Suprapubic skin (tissue), 3 donors: ENCODE results near the gene SCCPDH.
"Not testable (repeated sequence)": the region's sequence is repeated elsewhere in the genome, so short reads cannot be mapped to it uniquely, and the experiment has no call there.

Experiments used
- POLR2A ChIP-seq, 2 donors: fragments of 450-650 bp; IDR thresholded peaks; one replicate each; pipeline ENCODE4 v1.6.1; 2017; ENCODE audit warnings: antibody characterized with exemption in 2 of 2, mild to moderate bottlenecking in 2 of 2, moderate library complexity in 2 of 2
- TF ChIP-seq, protein P1 (sequence below), 2 donors: fragments of 200-600 bp in 1 of 2; fragments of 450-650 bp in 1 of 2; sonication (generic) in 1 of 2; IDR thresholded peaks; one replicate each; pipeline ENCODE4 v1.5.1; 2016 to 2019; ENCODE audit warnings: antibody characterized with exemption in 2 of 2, mild to moderate bottlenecking in 1 of 2, moderate library complexity in 1 of 2

DNA sequence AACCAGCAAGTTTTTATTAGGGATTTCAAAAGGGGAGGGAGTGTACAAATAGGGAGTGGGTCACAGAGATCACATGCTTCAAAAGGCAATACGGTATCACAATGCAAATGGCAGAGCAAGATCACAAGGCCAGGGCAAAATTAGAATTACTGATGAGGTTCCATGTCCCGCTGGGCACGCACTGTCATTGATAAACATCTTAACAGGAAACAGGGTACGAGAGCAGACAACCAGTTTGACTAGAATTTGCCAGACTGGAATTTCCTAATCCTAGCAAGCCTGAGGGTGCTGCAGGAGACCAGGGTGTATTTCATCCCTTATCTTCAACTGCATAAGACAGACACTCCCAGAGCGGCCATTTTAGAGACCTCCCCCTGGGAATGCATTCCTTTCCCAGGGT, 4.8 kb downstream of the SCCPDH start:
- TF ChIP-seq, protein P1, sequence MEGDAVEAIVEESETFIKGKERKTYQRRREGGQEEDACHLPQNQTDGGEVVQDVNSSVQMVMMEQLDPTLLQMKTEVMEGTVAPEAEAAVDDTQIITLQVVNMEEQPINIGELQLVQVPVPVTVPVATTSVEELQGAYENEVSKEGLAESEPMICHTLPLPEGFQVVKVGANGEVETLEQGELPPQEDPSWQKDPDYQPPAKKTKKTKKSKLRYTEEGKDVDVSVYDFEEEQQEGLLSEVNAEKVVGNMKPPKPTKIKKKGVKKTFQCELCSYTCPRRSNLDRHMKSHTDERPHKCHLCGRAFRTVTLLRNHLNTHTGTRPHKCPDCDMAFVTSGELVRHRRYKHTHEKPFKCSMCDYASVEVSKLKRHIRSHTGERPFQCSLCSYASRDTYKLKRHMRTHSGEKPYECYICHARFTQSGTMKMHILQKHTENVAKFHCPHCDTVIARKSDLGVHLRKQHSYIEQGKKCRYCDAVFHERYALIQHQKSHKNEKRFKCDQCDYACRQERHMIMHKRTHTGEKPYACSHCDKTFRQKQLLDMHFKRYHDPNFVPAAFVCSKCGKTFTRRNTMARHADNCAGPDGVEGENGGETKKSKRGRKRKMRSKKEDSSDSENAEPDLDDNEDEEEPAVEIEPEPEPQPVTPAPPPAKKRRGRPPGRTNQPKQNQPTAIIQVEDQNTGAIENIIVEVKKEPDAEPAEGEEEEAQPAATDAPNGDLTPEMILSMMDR (IDR thresholded peaks at IDR 0.05) = not testable (repeated sequence)
- TF ChIP-seq POLR2A (IDR thresholded peaks at IDR 0.05) = not testable (repeated sequence)
